Bronchial epithelial cell (primary cell): ENCODE measurements around the gene SEMA3F. TPM values are rescaled to one million over a fixed set of nuclear protein-coding genes. Genes with fewer than 3 reads are reported as not detected.

Source experiments
- DNase-seq: peaks from one replicate; pipeline ENCODE4 v3.0.0-alpha.2; 2010; ENCODE audit warnings: low read depth
- FAIRE-seq: peaks from 2 replicates; lab custom pipeline; 2011; peaks lifted over from hg19 to GRCh38; lab: Jason Lieb, UNC
- H3K27me3 ChIP-seq: 2 replicates; pipeline ENCODE4 v1.5.1; 2011; ENCODE audit warnings: low read length; ENCODE audit not compliant: control insufficient read depth, insufficient read depth
- H3K36me3 ChIP-seq: 2 replicates; pipeline ENCODE4 v1.5.1; 2011; ENCODE audit warnings: low read length; ENCODE audit not compliant: control insufficient read depth, insufficient read depth
- H3K4me3 ChIP-seq: 2 replicates; pipeline ENCODE4 v1.5.1; 2011; ENCODE audit warnings: mild to moderate bottlenecking, low read depth, low read length, control low read depth
- CTCF ChIP-seq: IDR thresholded peaks from 2 replicates; pipeline ENCODE4 v1.5.1; 2011; ENCODE audit warnings: mild to moderate bottlenecking, moderate library complexity, low read length, control low read depth, inconsistent platforms; ENCODE audit not compliant: insufficient read depth, severe bottlenecking
- total RNA-seq: library from RNA; depleted of rRNA; stranded (reverse); fragments of >200 nt; gene quantifications from 2 replicates; pipeline ENCODE4 v1.2.1, GENCODE V29; 2014

The SEMA3F gene
- total RNA-seq, 1 donor from 2014 or later, result 35.5 TPM

GRCh38 chr3:50128001-50128400 lies 27.1 kb upstream of the SEMA3F start:
- H3K36me3 ChIP-seq, result no peaks in the 10 kb centered on the region
- no peak for TF ChIP-seq CTCF
- H3K4me3 ChIP-seq, result no peak overlapping the region
- H3K27me3 ChIP-seq, result no peaks in the 10 kb centered on the region
- DNase-seq (no peak), FAIRE-seq (no peak)

GRCh38 chr3:50130436-50130835 lies 24.7 kb upstream of the SEMA3F start:
- DNase-seq (no peak), FAIRE-seq (no peak)
- TF ChIP-seq CTCF, result no peak
- no peaks in the 10 kb centered on the region for H3K36me3 ChIP-seq
- H3K27me3 ChIP-seq, result no peaks in the 10 kb centered on the region
- no peak overlapping the region for H3K4me3 ChIP-seq

GRCh38 chr3:50132421-50133282 lies 22.5 kb upstream of the SEMA3F start:
- Histone ChIP-seq H3K27me3 (no peaks in the 10 kb centered on the region), H3K36me3 (no peaks in the 10 kb centered on the region), H3K4me3 (no peak overlapping the region)
- no peak for DNase-seq
- no peak for FAIRE-seq
- TF ChIP-seq CTCF, result no peak

- Histone ChIP-seq H3K4me3 (no peak overlapping the region), H3K36me3 (no peaks in the 10 kb centered on the region), H3K27me3 (no peaks in the 10 kb centered on the region)
- TF ChIP-seq CTCF, result no peak
- FAIRE-seq (no peak), DNase-seq (no peak)
These were observed 21.9 kb upstream of the SEMA3F start for GRCh38 chr3:50133283-50133615.

- H3K36me3 ChIP-seq, result no peaks in the 10 kb centered on the region
- DNase-seq, result no peak
- TF ChIP-seq CTCF, result no peak
- no peak overlapping the region for H3K4me3 ChIP-seq
- H3K27me3 ChIP-seq, result no peaks in the 10 kb centered on the region
- no peak for FAIRE-seq
These were observed 20.8 kb upstream of the SEMA3F start for GRCh38 chr3:50134367-50134766.

GRCh38 chr3:50135964-50136363 lies 19.2 kb upstream of the SEMA3F start:
- no peaks in the 10 kb centered on the region for H3K36me3 ChIP-seq
- no peaks in the 10 kb centered on the region for H3K27me3 ChIP-seq
- no peak overlapping the region for H3K4me3 ChIP-seq
- DNase-seq (no peak), FAIRE-seq (no peak)
- TF ChIP-seq CTCF, result no peak
